Fibroblast of villous mesenchyme (primary cell): ENCODE results near the gene STPG2. TPM values are rescaled to one million over a fixed set of nuclear protein-coding genes. Genes with fewer than 3 reads are reported as not detected.

Source experiments
- DNase-seq: peaks from one replicate; pipeline ENCODE4 v3.0.0-alpha.2; 2010; ENCODE audit warnings: low read depth
- H3K4me3 ChIP-seq: 2 replicates; pipeline ENCODE4 v1.5.1; 2011; ENCODE audit warnings: low read depth, mild to moderate bottlenecking, low read length
- CTCF ChIP-seq: IDR thresholded peaks from 2 replicates; pipeline ENCODE4 v1.5.1; 2012; ENCODE audit warnings: low read depth, mild to moderate bottlenecking, low read length; ENCODE audit not compliant: insufficient read depth
- total RNA-seq: library from RNA; depleted of rRNA; stranded (reverse); fragments of >200 nt; gene quantifications from 2 replicates; pipeline ENCODE4 v1.2.3, GENCODE V29; 2012

STPG2 gene
- total RNA-seq, 1 donor = under 0.01 TPM

DNA sequence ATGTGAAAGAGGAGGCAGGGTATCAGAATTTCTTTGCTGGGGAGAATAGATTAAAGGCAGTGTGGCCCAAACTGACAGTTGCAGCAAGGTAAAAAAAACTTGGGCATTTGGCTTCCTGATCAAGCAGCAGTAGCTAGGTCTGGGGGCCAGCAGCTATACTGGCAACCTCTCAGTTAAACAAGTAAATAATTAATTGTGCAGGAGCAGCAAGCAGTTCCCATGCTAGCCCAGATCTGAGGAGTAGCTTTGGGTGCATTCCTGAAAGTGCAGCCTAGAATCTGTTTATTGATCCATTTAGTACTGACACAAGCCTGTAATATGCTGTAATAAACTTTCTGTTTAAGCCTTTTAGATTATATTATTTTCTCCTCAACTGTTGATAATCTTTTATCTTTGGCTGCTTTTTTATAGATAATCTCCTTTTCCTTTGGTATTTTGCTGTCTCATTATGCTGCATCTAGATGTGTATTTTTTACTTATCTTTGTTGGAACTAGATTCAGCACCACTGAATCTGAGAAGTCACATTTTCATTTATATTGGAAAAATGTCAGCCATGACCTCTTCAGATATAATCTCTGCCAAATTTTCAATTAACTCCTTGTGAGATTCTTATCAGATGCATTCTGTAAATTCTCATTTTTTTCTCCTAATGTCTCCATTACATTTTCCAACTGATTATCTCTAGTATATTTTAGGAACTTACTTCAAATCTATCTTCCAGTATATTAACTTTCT lies 276.3 kb downstream of the STPG2 start:
- no peak overlapping the region for H3K4me3 ChIP-seq
- no peak for TF ChIP-seq CTCF
- DNase-seq = no peak

DNA sequence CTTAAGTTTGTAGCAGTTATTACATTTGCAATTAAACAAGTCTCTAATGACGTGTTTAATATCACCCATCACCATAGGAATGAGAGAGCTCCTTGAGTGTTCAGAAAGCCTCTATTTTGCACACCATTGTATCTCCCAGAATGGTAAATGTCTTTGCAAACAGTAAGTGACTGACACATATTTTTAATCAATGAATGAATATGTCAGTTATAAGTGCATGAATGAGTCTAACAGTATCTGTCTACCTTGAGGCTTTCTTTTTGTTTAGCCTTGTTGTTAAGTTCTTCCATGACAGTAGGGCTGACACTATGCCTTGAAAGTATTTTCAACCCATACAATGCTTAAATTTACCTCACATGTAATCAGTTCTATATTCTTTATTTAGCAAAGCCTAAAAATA lies 292.2 kb downstream of the STPG2 start:
- H3K4me3 ChIP-seq = no peak overlapping the region
- DNase-seq = no peak
- no peak for TF ChIP-seq CTCF

DNA sequence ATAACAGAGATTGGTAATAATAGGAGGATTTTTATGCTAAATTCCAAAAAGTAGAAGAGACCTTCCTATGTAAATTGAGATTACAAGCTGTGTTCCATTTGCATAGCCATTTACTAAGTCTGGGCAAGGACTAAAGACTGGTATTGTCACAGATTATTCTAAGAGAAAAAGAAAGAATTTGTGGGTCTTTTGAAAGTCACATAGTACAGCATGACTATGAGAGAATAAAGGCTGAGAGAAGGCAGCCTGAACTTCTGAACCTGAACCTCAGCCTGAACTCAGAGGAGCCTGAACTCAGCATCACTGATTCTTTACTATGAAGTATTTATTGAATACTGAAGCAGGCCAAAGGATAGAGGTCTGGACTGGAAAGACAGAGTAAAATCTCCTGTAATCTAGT lies 297.5 kb downstream of the STPG2 start:
- no peak for DNase-seq
- no peak overlapping the region for H3K4me3 ChIP-seq
- no peak for TF ChIP-seq CTCF

GRCh38 chr4:97841512-97841911 lies 301.8 kb downstream of the STPG2 start:
- DNase-seq = no peak
- TF ChIP-seq CTCF = no peak
- H3K4me3 ChIP-seq = no peak overlapping the region

- H3K4me3 ChIP-seq = no peak overlapping the region
- no peak for TF ChIP-seq CTCF
- DNase-seq = no peak
Observed at GRCh38 chr4:97836662-97837061, 306.6 kb downstream of the STPG2 start.

DNA sequence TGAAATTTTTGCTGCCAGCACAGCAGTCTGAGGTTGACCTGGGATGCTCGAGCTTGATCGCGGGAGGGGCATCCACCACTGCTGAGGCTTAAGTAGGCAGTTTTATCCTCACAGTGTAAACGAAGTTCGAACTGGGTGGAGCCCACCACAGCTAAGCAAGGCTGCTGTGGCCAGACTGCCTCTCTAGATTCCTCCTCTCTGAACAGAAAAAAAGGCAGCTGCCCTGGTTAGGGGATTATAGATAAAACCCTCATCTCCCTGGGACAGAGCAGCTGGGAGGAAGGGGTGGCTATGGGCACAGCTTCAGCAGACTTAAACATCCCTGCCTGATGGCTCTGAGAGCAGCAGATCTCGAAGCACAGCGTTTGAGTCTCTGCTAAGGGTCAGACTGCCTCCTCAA lies 314.6 kb downstream of the STPG2 start:
- DNase-seq = no peak
- no peak for TF ChIP-seq CTCF
- no peak overlapping the region for H3K4me3 ChIP-seq

DNA sequence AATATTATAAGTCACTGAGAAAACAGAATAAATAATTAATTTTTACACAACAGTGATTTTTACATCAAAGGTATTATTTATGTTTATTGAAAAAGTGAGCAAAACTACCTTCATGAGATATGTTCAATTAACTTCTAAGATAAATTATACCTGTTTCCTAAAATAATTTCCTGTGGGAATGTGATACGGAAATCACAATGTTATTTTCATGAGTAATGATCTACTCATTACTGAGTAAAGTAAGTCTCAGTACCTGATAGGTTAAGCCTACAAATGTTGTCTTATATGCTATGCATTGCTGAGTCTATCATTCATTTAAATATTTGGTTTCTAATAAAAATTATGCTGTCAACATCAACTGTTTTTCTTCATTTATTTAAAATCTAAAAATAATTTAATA lies 324.0 kb downstream of the STPG2 start:
- TF ChIP-seq CTCF = no peak
- DNase-seq = no peak
- H3K4me3 ChIP-seq = no peak overlapping the region
